ENCODE measurements around the gene KRT36. TPM values are rescaled to one million over a fixed set of nuclear protein-coding genes. Genes with fewer than 3 reads are reported as not detected.
A peak's percentile ranks its signal among the peaks of the same experiment; 100 is the strongest.

KRT36 gene
- total and polyA plus RNA-seq, 9 donors: 0.50 TPM; not detected in 8

- Histone ChIP-seq H3K27me3 (no peaks in the 10 kb centered on the region), H3K4me3 (no peak overlapping the region), H3K27ac (no peak overlapping the region), H3K4me1 (ENCODE audit: insufficient read depth) (peaks cover 11% of the 10 kb centered on the region), H3K9me3 (no peaks in the 10 kb centered on the region), H3K36me3 (no peaks in the 10 kb centered on the region)
- intact Hi-C loops (cut with DNase I): no loop called here
- TF ChIP-seq EP300 (IDR thresholded peaks at IDR 0.05) (no peak), POLR2A (IDR thresholded peaks at IDR 0.05) (no peak), CTCF (IDR thresholded peaks at IDR 0.05) (no peak)
- DNase-seq: peak; percentile 45 to 72 (median 53)
- WGBS, 3 donors: 33 to 44% (median 36%) methylated on average over 4 of the region's 4 CpGs
Observed at GRCh38 chr17:41492771-41493170, 3.1 kb upstream of the KRT36 start.

GRCh38 chr17:41492351-41492750, 2.6 kb upstream of the KRT36 start:
- peak in 3 of 5 donors; percentile 51 to 57 (median 51) for DNase-seq
- Histone ChIP-seq H3K4me1 (ENCODE audit: insufficient read depth) (peaks cover 11% of the 10 kb centered on the region), H3K36me3 (no peaks in the 10 kb centered on the region), H3K4me3 (no peak overlapping the region), H3K9me3 (no peaks in the 10 kb centered on the region), H3K27me3 (no peaks in the 10 kb centered on the region), H3K27ac (peak overlapping the region in 1 of 2 donors; percentile 29)
- TF ChIP-seq POLR2A (IDR thresholded peaks at IDR 0.05) (no peak), CTCF (IDR thresholded peaks at IDR 0.05) (no peak), EP300 (IDR thresholded peaks at IDR 0.05) (no peak)
- WGBS, 3 donors: 31 to 39% (median 35%) methylated on average over 6 of the region's 6 CpGs
- intact Hi-C loops (cut with DNase I): no loop called here

GRCh38 chr17:41491476-41491875, 1.8 kb upstream of the KRT36 start:
- intact Hi-C loops (cut with DNase I): no loop called here
- WGBS, 3 donors: 93 to 95% (median 93%) methylated on average over 2 of the region's 2 CpGs
- no peaks in the 10 kb centered on the region for H3K27me3 ChIP-seq

GRCh38 chr17:41490000-41490990, 585 bp upstream of the KRT36 start:
- Histone ChIP-seq H3K9me3 (no peaks in the 10 kb centered on the region), H3K4me1 (ENCODE audit: insufficient read depth) (peaks cover 9% of the 10 kb centered on the region), H3K4me3 (no peak overlapping the region), H3K27me3 (no peaks in the 10 kb centered on the region), H3K27ac (no peak overlapping the region), H3K36me3 (no peaks in the 10 kb centered on the region)
- intact Hi-C loops (cut with DNase I): no loop called here
- no peak for DNase-seq
- WGBS, 3 donors: 88 to 91% (median 88%) methylated on average over 10 of the region's 10 CpGs
- TF ChIP-seq EP300 (IDR thresholded peaks at IDR 0.05) (no peak), POLR2A (IDR thresholded peaks at IDR 0.05) (no peak), CTCF (IDR thresholded peaks at IDR 0.05) (no peak)

More at GRCh38 chr17:41491476-41491875, 1.8 kb upstream of the KRT36 start:
- no peaks in the 10 kb centered on the region for H3K36me3 ChIP-seq
- no peak overlapping the region for H3K4me3 ChIP-seq
- H3K4me1 ChIP-seq (ENCODE audit: insufficient read depth): peaks cover 9% of the 10 kb centered on the region
- peak in 1 of 5 donors; percentile 23 for DNase-seq
- no peak overlapping the region for H3K27ac ChIP-seq
- TF ChIP-seq POLR2A (IDR thresholded peaks at IDR 0.05) (no peak), EP300 (IDR thresholded peaks at IDR 0.05) (no peak), CTCF (IDR thresholded peaks at IDR 0.05) (no peak)
- no peaks in the 10 kb centered on the region for H3K9me3 ChIP-seq
